ENCODE data around the gene PROSER2.

PROSER2 gene

DNA sequence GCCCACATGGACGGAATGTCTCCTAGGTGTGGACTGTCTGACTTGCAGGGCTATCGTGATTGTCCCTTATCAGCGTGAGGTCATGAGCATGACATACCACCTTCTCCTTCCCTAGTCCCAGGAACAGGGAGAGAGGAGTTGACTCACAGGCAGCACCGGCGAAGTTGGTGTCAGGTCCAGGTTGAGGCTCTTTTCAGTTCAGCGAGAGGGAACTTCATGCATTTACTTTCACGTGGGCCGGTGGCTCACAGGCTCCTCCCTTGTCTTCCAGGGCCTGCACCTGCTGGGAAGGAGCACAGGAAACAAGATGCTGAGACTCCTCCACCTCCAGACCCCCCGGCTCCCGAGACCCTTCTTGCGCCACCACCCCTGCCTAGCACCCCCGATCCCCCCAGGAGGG lies 46.1 kb downstream of the PROSER2 start:
- DNase-seq (ENCODE audit: low read depth) = no peak

DNA sequence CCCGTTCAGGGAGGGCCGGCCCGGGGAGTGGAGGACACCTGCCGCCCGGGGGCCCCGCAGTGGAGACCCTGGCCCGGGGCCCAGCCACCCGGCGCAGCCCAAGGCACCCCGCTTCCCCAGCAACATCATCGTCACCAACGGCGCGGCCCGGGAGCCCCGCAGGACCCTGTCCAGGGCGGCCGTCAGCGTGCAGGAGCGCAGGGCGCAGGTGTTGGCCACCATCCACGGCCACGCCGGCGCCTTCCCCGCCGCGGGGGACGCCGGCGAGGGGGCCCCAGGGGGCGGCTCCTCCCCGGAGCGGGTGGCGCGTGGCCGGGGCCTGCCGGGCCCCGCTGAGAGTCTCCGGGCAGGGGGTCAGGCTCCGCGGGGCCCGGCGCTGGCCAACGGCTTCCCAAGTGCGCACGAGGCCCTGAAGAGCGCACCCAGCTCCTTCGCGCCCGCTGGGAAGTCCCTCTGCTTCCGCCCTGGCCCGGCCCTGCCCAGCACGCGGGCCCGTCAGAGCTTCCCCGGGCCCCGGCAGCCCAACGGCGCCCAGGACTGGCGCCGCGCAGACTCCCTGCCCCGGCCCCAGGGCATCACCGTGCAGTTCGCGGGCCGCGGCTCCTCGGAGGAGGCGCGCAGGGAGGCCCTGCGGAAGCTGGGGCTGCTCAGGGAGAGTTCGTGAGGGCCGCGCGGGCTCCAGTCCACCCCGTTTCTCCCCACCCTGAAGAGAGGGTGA lies 46.7 kb downstream of the PROSER2 start:
- DNase-seq (ENCODE audit: low read depth) = no peak

DNA sequence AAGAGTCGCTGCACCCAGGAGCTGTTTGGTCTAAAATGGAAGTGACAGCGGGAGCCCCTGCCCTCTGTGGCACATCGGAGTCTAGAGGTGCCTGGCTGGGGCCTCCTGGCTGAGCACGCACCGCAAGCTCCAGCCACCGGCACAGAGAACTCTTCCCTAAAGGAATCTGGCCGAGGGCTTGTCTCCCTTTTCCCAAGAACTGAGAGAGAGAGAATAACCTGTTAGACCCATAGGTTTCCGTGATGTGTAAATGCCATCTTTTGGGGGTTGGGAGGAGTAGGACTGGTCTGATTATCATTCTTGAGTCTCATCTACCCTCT lies 47.3 kb downstream of the PROSER2 start:
- no peak for DNase-seq (ENCODE audit: low read depth)

DNA sequence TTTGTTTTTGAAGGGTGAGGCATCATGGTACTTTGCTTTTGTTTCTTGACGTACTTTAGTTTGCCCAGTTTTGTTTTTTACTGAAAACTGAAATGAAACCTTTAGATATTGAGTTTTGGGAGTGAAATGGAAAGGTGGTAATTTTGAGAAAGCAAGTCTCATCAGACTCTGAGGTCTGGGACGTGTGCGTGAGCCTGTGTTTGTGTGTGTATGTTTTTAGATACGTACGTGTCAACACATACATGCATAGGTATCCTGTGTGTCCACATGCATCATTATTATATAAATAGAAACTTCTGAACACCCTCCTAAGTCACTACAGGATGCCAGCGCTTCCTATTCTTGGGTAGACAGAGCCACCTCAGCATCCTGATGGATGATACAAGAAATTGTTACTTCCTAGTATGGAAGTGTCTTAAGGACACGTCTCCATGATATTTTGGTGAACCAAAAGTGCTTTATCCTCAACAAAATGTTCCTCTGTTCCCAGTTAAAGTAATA lies 47.8 kb downstream of the PROSER2 start:
- DNase-seq (ENCODE audit: low read depth) = no peak

DNA sequence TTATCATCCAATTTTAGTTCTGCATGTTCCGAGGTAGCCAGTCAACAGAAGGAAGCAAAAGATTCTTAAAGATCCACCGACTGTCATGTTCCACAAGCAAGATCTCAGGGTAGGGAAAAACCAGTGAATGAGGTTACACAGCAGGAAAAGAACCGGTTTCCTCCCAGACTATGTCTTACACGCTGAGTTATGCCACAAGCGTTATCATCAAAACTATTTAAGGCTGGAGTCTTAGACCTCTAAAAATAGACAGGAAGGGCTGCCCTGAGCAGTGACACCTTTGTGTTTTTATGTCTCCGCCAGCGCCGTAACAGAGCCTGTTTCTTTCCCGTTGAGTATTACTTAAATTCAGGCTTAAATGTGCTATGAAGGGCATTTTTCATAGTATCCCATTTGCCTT lies 48.3 kb downstream of the PROSER2 start:
- no peak for DNase-seq (ENCODE audit: low read depth)

DNA sequence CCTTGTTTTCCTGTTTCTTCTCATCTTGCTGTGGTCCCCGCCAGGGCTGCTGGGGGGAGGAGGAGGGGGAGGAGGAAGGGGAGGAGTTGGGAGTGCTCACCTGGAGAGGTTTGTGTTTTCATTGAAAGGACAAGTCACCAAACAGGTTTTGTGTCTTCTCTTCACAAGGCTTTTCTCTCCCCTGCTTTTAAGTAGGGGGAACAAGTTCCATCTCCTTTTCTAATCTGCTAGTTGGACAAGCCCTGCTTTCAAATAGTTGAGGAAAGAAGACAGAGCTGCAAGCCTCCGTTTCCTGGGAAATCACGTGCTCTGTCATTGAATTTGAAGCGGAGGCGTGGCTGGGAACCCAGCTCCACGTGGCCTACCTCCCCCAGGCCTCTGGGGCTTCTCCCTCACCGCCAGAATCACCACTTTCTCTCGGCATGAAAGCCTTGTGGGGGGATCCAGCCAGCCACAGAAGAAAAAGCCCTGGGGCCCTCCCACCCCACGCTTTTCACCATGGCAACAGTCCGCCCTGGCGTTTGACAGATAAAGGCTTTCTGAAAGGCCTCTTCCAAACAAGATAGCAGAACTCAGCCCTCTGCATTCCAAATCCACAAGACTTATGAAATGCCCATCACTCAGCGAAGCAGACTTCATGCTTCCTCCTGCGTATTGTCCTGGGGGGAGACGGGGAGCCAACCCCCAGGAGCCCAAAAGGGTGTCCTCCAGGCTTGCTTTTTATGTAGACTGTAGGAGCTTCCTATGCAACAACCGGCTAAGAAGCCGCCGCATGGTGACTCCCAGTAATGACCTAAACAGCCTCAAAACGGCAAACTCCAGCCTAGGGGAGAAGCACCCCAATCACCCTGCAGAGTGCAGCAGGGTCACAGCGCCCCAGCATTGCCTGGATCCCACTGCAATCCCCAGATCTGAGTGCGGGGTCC lies 51.7 kb downstream of the PROSER2 start:
- DNase-seq (ENCODE audit: low read depth) = peak; percentile 39

DNA sequence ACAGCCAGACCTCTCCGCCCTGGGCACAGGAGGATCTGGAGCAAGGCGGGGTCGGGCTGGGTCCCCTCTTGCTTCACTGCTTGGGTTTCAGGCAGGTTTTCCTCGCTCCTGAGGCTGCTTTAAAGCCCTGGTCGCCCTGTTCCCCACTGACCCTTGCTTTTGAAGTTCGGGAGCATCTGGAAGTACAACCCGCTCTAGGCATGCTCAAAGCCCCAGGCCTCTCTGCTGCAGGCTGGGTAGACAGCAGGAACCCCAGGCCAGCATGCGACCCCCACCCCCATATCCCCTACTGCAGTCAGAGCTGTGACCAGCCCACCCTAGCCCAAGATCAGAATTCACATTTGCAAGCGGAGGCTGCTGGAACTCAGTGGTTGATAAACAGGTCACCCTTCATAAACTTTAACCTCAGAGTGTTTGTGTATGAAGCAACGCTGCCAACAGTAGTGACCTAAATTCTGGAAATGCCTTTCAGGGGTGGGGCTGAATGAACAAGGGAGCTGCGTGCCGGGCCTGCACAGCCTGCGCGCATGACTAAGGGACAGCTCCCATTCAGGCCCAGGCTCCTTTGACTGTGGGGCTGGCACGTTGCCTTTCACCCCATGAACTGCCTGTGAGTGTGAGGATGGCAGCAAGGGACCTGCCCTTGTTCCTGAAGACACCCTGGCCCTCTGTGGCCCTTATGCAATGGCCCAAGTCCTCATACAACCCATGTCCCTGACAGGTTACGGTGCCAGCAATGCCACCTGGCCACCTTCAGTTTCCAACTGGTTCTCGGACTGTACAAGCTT lies 52.5 kb downstream of the PROSER2 start:
- peak; percentile 97 for DNase-seq (ENCODE audit: low read depth)

DNA sequence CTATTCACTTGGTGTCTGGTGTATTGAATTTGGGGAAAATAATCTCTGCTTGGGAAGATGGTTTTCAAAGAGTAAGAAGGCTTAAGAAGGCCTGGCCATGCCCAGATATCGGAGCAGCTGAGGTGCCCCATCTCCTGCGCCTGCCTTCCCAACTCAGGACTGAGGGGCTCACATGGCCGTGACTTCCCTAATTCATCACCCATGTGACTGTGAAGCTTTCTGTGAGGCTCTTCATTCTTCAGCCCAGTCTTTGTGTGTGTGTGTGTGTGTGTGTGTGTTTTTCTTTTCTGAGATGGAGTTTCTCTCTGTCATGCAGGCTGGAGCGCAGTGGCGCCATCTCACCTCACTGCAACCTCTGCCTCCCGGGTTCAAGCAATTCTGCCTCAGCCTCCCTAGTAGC lies 53.2 kb downstream of the PROSER2 start:
- no peak for DNase-seq (ENCODE audit: low read depth)

DNA sequence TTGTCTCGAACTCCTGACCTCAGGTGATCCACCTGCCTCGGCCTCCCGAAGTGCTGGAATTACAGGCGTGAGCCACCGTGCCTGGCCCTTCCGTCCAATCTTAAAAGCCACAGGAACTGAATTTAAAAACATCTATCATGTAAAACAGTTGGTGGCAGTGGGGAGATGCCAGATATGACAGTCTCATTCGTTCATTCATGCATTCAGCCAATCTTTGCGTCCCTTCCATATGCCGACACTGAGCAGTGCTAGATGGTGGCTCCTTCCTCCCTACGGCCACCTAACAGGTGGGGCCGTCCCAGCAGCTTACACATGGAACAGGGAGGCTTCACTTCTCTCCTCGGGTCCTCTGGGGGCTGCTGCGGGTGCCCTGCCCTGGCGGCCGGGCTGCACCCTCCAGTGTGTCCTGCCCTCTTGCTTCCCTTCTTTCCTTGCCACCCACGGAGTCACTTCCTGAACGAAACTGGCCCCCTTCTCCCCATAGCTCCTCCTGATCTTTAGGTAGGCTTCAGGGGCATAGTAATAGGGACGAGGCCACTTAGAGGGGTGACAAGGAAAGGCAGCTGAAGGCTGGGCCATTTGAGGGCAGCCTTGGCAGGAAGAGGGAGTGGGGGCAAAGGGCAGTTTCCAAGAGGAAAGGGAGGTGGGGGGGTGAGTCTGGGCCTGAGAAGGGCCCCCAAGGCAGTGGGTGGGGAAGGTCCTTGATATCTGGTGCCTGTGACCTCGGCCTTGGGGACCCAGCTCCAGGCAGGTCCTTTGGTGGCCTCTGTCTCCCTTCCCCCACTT lies 53.8 kb downstream of the PROSER2 start:
- DNase-seq (ENCODE audit: low read depth) = no peak

DNA sequence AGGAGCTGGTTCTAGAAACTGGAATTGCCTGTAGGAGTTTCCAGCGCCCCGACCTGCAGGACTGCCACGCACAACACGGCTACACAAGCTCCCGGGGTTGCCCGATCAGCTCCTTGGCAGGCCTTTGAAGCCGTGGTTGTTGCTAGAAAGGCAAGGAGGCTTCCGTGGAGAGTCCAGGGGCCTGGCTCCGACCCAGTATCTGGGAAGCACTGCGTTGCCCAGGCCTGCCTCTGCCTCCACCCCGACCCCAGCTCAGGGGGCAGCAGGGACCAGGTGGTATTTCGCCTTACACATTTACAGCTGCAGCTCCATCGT lies 54.4 kb downstream of the PROSER2 start:
- no peak for DNase-seq (ENCODE audit: low read depth)

DNA sequence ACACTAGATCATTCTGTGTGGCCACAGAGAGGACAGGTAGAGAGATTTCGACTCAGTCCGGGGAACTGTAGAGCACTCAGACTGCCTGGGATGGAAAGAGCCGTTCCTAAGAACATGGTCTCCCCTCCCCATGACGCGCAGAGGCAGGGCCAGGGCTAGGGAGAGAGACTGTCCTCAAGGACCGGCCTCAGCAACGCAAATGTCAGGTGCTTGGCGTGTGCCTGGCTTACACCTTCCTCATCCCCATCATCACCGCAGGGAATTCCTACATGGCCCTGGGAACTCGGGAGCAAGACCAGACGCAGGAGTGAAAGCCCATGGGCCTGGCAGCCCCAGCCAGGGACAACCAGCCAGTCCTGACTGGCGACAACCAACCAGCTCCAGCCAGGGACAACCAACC lies 55.6 kb downstream of the PROSER2 start:
- no peak for DNase-seq (ENCODE audit: low read depth)

DNA sequence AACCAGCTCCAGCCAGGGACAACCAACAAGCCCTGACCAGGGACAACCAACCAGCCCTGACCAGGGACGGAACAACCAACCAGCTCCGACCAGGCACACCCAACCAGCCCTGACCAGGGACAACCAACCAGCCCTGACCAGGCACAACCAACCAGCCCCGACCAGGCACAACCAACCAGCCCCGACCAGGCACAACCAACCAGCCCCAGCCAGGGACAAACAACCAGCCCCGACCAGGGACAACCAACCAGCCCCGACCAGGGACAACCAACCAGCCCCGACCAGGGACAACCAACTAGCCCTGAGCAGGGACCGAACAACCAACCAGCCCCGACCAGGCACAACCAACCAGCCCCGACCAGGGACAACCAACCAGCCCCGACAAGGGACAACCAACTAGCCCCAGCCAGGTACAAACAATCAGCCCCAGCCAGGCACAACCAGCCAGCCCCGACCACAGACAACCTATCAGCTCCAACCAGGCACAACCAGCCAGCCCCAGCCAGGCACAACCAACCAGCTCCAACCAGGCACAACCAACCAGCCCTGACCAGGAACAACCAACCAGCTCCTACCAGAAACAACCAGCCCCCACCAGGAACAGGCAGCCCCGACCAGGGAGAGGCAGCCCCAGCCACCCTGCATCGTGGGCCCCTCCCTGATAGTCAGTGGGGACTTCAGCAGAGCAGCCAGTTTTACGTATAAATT lies 56.4 kb downstream of the PROSER2 start:
- DNase-seq (ENCODE audit: low read depth) = no peak

DNA sequence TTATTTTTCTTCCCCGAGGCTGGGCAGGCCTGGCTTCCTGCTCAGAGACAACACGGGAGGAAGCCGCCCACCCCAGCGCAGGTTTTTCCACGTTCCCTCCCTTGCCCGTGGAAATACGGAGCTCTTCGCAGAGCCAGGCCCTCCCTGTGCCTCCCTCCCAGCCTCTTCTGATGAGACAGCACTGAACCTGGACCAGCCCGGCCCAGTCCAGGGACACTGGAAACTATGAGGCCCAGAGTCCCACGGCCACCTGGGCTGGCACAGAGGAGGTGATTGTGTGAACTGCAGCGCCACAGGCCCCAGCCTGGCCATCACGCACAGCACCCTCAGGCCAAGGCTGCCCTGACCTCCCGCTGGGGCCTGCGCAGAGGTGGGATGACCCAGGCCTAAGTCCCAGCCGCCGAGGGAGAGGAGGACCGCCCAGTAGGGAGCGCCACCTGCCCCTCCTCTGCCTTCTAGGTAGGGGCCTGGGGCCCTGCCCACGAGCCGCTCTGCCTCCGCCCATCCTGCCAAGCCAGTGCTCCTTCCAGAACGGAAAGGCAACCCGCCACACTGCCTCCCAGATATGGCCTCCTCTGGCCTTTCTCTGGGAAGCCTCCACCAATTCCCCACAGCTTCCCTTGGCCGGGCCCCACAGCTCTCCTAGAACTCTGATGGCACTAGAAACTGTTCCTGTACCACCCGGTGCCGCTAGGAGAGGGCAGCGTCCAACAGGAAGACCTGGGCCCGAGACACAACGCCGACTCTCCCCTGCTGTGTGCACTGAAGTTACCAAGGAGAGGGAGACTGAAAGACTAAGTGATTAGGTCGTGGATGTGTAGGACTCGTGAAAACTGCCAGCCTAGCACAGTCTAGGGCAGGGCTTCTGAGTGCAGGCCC lies 57.2 kb downstream of the PROSER2 start:
- no peak for DNase-seq (ENCODE audit: low read depth)

DNA sequence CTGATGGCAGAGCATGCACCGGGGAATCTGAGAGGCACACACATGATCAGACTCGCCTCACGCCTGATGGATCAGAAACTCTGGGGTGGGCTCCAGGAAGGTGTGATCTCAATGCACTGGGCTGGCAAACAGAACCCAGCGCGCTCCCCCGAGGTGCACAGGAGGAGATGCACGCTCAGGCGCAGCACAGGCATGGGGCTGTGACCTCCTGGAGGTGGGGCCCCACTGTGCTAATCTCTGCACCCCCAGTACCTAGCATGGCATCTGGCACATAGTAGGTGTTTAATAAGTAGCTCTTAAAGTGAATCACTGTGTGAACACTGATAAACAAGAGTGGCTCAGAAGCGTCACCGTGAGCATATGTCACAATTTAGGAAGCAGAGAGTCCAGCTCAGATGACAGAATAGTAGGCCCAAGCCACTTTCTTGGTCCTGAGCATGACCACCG lies 57.9 kb downstream of the PROSER2 start:
- no peak for DNase-seq (ENCODE audit: low read depth)

DNA sequence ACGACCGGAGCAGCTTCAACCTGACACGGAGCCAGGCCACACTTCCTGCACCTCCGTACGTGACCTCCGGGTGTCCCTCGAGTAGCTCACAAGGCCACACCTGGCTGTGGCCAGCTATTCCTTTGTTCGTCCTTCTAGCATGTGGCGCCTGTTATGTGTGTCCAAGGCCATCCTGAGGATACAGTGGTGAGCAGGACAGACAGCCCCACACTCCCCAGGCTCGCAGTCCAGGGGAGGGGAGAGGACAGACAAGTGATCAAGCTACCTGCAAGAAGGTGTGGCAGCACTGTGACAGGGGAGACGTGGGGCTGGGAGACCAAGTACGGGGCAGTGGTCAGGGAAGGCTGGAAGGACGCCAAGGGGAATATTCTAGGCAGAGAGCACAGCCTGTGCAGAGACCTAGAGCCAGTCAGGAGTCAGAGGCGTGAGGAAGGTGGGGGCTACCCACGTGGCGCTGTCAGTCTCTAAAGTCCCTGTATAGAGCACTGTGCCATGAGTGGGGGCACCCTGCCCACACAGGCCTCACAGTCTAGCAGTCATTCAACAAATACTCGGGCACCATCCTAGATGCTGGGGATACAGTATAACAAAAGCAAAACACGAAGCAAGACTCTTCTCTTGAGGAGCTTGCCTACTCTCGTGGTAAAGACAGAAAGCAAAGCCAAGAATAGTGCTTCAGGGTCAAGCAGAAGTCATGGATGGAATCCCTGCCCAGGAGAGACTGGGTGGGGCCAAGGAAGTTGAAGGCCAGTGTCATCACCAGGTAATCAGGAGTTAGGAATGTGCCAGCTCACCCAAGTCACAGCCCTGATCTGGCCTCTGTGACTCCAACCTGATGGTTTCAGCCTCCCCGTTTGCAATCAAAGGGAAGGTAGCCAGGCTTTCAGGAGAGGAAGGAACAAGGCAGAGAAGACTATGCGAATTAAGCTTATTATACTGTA lies 58.6 kb downstream of the PROSER2 start:
- DNase-seq (ENCODE audit: low read depth) = peak; percentile 85

DNA sequence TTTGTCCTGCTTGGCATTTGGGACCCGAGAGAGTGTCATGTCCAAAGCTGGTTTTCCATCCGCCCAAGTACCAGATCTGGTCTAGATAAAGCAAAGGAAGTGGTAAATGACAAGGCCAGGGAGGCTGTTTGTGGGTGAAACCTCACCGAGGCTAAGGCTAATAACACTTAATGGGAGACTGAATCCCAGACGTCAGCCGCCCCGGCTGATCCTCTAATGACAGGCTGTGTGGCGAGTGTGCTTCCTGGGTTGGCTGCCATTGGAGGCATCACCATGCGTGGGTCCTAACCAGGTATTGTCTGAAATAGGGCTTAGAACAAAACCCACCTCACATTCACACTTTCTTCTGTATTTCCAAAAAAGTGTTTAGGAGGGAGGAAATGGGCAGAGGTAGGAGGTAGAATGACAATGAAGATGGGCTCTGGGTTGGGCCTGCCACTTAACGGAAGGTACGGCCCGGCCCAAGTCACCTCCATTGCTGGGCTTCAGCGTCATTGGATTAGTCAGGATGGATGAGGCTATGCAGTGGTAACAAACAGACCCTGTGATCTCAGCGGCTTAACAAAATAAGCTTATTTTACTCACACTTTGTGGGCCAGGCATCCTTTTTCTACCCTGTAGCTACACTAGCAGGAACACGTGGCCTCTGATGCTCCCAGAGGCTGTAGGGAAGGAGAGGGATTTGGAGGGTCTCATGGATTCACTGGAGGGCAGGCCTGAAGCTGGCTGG lies 59.7 kb downstream of the PROSER2 start:
- DNase-seq (ENCODE audit: low read depth) = peak; percentile 40

DNA sequence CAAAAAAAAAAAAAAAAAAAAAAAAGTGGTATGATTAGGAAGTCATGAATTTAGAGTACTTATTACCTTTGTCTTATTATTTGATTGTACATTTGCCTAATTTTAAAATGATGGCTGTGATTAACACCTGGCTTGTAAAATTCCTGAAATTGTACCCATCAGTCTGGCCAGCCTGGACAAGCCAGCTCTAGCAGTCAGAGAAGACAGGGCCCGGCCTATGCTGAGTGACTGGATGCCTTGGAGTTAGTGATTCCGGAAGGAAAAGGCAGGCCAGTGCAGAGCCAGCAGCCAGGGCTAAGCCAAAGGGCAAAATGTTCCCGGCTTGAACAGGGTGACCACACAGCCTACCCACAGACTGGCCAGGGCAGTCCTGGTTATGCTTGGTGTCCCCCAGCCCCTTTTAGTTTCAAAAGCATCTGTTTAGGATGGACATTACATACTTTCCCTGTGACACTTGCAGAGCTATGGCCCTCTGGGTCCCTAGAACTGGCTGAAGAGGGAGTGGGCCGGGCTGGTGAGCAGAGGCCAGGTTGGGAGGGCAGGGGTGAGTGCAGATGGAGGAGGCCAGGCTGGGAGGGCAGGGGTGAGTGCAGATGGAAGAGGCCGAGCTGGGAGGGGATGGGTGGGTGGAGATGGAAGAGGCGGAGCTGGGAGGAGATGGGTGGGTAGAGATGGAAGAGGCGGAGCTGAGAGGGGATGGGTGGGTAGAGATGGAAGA lies 61.7 kb downstream of the PROSER2 start:
- DNase-seq (ENCODE audit: low read depth) = no peak
